Measurements from ENCODE around the gene SMPD2. TPM values are rescaled to one million over a fixed set of nuclear protein-coding genes. Genes with fewer than 3 reads are reported as not detected.

SMPD2 gene
- total and polyA plus RNA-seq, 2 of the 4 experiments (the other 2 are of a cell fraction): 7.7 to 9.0 TPM

DNA sequence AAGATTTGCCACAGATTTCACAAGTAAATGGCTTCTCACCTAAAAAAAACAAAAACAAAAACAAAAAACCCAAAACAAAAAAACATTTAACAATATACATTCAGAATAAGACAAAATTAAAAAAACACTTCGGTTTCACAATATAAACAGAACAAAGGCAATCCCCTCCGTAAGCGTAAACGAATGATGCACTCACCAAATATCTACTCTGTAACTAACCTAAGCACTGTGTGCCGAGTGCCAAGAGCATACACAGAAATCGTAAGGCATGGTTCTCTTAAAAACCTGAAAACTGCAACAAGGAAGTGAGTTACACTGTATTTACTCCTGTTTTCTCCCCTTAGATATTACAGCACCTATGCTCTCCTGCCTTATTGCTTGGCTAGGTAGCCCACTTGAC lies 27.2 kb downstream of the SMPD2 start:
- H4K20me1 ChIP-seq (ENCODE audit: insufficient read depth, low read length): no peaks in the 10 kb centered on the region; the same call in 1 of the 2 replicates
- in situ Hi-C loops (cut with MboI; ENCODE audit: low sequenced_read_pairs): no loop called here
- no peak overlapping the region for H3K14ac ChIP-seq (replicated peaks; ENCODE audit: low read depth, low read length)
- H3K27ac ChIP-seq (ENCODE audit: insufficient read depth, low read length): no peak overlapping the region
- H3K9ac ChIP-seq (ENCODE audit: low read depth, low read length): no peak overlapping the region
- H4K91ac ChIP-seq (ENCODE audit: insufficient read depth, low read depth, low read length): no peak overlapping the region
- H2BK120ac ChIP-seq (ENCODE audit: low read depth, low read length): no peak overlapping the region
- H3K4ac ChIP-seq (ENCODE audit: low read depth, low read length): no peak overlapping the region
- TF ChIP-seq, protein P1, sequence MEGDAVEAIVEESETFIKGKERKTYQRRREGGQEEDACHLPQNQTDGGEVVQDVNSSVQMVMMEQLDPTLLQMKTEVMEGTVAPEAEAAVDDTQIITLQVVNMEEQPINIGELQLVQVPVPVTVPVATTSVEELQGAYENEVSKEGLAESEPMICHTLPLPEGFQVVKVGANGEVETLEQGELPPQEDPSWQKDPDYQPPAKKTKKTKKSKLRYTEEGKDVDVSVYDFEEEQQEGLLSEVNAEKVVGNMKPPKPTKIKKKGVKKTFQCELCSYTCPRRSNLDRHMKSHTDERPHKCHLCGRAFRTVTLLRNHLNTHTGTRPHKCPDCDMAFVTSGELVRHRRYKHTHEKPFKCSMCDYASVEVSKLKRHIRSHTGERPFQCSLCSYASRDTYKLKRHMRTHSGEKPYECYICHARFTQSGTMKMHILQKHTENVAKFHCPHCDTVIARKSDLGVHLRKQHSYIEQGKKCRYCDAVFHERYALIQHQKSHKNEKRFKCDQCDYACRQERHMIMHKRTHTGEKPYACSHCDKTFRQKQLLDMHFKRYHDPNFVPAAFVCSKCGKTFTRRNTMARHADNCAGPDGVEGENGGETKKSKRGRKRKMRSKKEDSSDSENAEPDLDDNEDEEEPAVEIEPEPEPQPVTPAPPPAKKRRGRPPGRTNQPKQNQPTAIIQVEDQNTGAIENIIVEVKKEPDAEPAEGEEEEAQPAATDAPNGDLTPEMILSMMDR (conservative IDR thresholded peaks at IDR 0.05; ENCODE audit: low read depth, low read length): no peak
- TF ChIP-seq CEBPB (IDR thresholded peaks at IDR 0.05; ENCODE audit: low read depth, low read length) (0 out of 2 replicates have a peak, but pooled peaks have one; percentile 27), SMC3 (IDR thresholded peaks at IDR 0.05; ENCODE audit: low read depth, low read length) (no peak), POLR2A (IDR thresholded peaks at IDR 0.05; ENCODE audit: low read depth, low read length) (no peak), MAZ (IDR thresholded peaks at IDR 0.05; ENCODE audit: borderline replicate concordance, low read depth, low read length) (no peak), RFX5 (IDR thresholded peaks at IDR 0.05; ENCODE audit: low read depth, low read length) (no peak)
- H4K5ac ChIP-seq (ENCODE audit: low read depth, low read length): no peak overlapping the region
- H4K8ac ChIP-seq (ENCODE audit: low read depth in 2 of 2, low read length in 2 of 2): no peak overlapping the region
- ATAC-seq (ENCODE audit: low read depth) (peak; percentile 62), DNase-seq (peak; percentile 55)
- H3K18ac ChIP-seq (ENCODE audit: low read depth, low read length): no peak overlapping the region
- WGBS, 2 experiments (ENCODE audit: extremely low coverage in 2 of 2, insufficient read length in 1 of 2): 67 to 100% methylated on average over 1 to 2 of the region's 6 CpGs
- peaks cover 8% of the 10 kb centered on the region for H3K9me1 ChIP-seq (ENCODE audit: insufficient read depth, low read length)
- H3K23ac ChIP-seq (ENCODE audit: low read depth, low read length): no peak overlapping the region
- H2BK20ac ChIP-seq (ENCODE audit: low read depth, low read length): no peak overlapping the region
- peak overlapping the region; percentile 57; the same call in 1 of the 2 replicates for H3K4me2 ChIP-seq (ENCODE audit: low read depth, low read length)
- no peak overlapping the region for H2BK15ac ChIP-seq (ENCODE audit: low read depth, low read length)
- no peak overlapping the region for H3K56ac ChIP-seq (ENCODE audit: extremely low read depth, insufficient read depth, low read length)
- H3K9me3 ChIP-seq (ENCODE audit: control insufficient read depth, insufficient read depth, low read length): no peaks in the 10 kb centered on the region
- CTCF ChIA-PET: no interaction called here
- dilution Hi-C loops (cut with HindIII; ENCODE audit: low sequenced_read_pairs, unreplicated experiment): no loop called here
- intact Hi-C loops (cut with micrococcal nuclease): no loop called here
- BruUV-seq (replicated peaks): no TSS peak
- peaks cover 5% of the 10 kb centered on the region for H3K4me1 ChIP-seq (ENCODE audit: control insufficient read depth, insufficient read depth, low read length)
- peaks cover 15 to 42% of the 10 kb centered on the region in 2 experiments; a peak in 3 of 4 replicates for H3K79me1 ChIP-seq (ENCODE audit: low read depth in 1 of 2, low read length in 2 of 2)
- peak overlapping the region; percentile 35 for H2BK5ac ChIP-seq (ENCODE audit: low read depth, low read length, poor library complexity, severe bottlenecking)
- no peak overlapping the region for H2AFZ ChIP-seq (replicated peaks; ENCODE audit: low read length, poor library complexity)
- H3K27me3 ChIP-seq (ENCODE audit: control insufficient read depth, insufficient read depth, low read length): no peaks in the 10 kb centered on the region
- H3K36me3 ChIP-seq (ENCODE audit: control insufficient read depth, insufficient read depth, low read length): peaks cover 44% of the 10 kb centered on the region
- H2AK9ac ChIP-seq (replicated peaks; ENCODE audit: low read depth, low read length, poor library complexity): no peak overlapping the region
- H3K4me3 ChIP-seq (ENCODE audit: insufficient read depth, low read depth, low read length): no peak overlapping the region
- POLR2A ChIA-PET (ENCODE audit: unreplicated experiment): no interaction called here
- H2AK5ac ChIP-seq (ENCODE audit: low read depth, low read length): no peak overlapping the region

Measured in IMR-90 (cell line).